Liver (tissue), 3 donors: Measurements from ENCODE around the gene FERMT1.

Source experiments
- CTCF ChIP-seq: fragments of 150-350 bp; IDR thresholded peaks from 2 replicates; pipeline ENCODE4 v1.5.1; 2017; ENCODE audit warnings: improper control_type of control experiment, low read depth, low read length; ENCODE audit not compliant: missing input control
- FOXA2 ChIP-seq: IDR thresholded peaks from 2 replicates; pipeline ENCODE4 v1.6.1; 2016; ENCODE audit warnings: antibody characterized with exemption
- GABPA ChIP-seq, 2 donors: IDR thresholded peaks in 1 of 2; conservative IDR thresholded peaks in 1 of 2; 2 replicates each; pipeline ENCODE4 v1.6.1; 2016; ENCODE audit warnings: antibody characterized with exemption in 2 of 2, mild to moderate bottlenecking in 1 of 2, moderate library complexity in 1 of 2
- JUND ChIP-seq, 2 donors: IDR thresholded peaks; 2 replicates each; pipeline ENCODE4 v1.6.1; 2016; ENCODE audit warnings: antibody characterized with exemption in 2 of 2
- RAD21 ChIP-seq, 2 donors: IDR thresholded peaks; 2 replicates each; pipeline ENCODE4 v1.6.1; 2016; ENCODE audit warnings: antibody characterized with exemption in 2 of 2, mild to moderate bottlenecking in 2 of 2
- SP1 ChIP-seq: IDR thresholded peaks from 2 replicates; pipeline ENCODE4 v1.6.1; 2018; ENCODE audit warnings: antibody characterized with exemption, mild to moderate bottlenecking
- donor health status: healthy.
- donor health status: healthy.

GRCh38 chr20:6034134-6034969, 88.5 kb downstream of the FERMT1 start:
- TF ChIP-seq CTCF: no peak
- TF ChIP-seq JUND (IDR thresholded peaks at IDR 0.05): no peak
- TF ChIP-seq SP1: no peak
- no peak for TF ChIP-seq RAD21 (IDR thresholded peaks at IDR 0.05)
- no peak for TF ChIP-seq GABPA (IDR thresholded peaks at IDR 0.05 in 1 of 2, conservative IDR thresholded peaks at IDR 0.05 in 1 of 2)
- TF ChIP-seq FOXA2: no peak
